ENCODE measurements around the gene CCDC18.

GRCh38 chr1:93283496-93283895 is 103.0 kb downstream of the CCDC18 start:
- no peak for TF ChIP-seq ELF4 (IDR thresholded peaks at IDR 0.05)
- TF ChIP-seq CTBP1 (IDR thresholded peaks at IDR 0.05; ENCODE audit: borderline replicate concordance) = no peak
- TF ChIP-seq FOXM1 (IDR thresholded peaks at IDR 0.05; ENCODE audit: borderline replicate concordance) = no peak
- no peak for TF ChIP-seq HDGF (IDR thresholded peaks at IDR 0.05; ENCODE audit: borderline replicate concordance)
- TF ChIP-seq LEF1 (IDR thresholded peaks at IDR 0.05; ENCODE audit: borderline replicate concordance) = no peak
- no peak for TF ChIP-seq SP1 (IDR thresholded peaks at IDR 0.05)
- no peak for TF ChIP-seq BHLHE40 (IDR thresholded peaks at IDR 0.05; ENCODE audit: borderline replicate concordance)
- no peak for TF ChIP-seq L3MBTL2 (conservative IDR thresholded peaks at IDR 0.05)
